PFSK-1 (cell line): ENCODE data around the gene LARP1.

Source experiments
- POLR2AphosphoS5 ChIP-seq: IDR thresholded peaks from 2 replicates; pipeline ENCODE4 v1.6.1; 2012; ENCODE audit warnings: low read depth, mild to moderate bottlenecking, control low read depth, low read length, moderate library complexity
- REST ChIP-seq, 2 experiments: IDR thresholded peaks; 2 replicates each; pipeline versions ENCODE4 v1.6.1 to v1.8.0; 2011 to 2012; ENCODE audit warnings: low read depth in 2 of 2, low read length in 2 of 2, control low read depth in 1 of 2, inconsistent platforms in 1 of 2, mild to moderate bottlenecking in 1 of 2, moderate library complexity in 1 of 2; ENCODE audit not compliant: insufficient read depth in 1 of 2
- SIN3A ChIP-seq: IDR thresholded peaks from 2 replicates; pipeline ENCODE4 v1.6.1; 2012; ENCODE audit warnings: mild to moderate bottlenecking, low read length, moderate library complexity, borderline replicate concordance; ENCODE audit not compliant: insufficient read depth
- TAF1 ChIP-seq: IDR thresholded peaks from 2 replicates; pipeline ENCODE4 v1.6.1; 2012; ENCODE audit warnings: low read length, control low read depth, borderline replicate concordance; ENCODE audit not compliant: insufficient read depth

DNA sequence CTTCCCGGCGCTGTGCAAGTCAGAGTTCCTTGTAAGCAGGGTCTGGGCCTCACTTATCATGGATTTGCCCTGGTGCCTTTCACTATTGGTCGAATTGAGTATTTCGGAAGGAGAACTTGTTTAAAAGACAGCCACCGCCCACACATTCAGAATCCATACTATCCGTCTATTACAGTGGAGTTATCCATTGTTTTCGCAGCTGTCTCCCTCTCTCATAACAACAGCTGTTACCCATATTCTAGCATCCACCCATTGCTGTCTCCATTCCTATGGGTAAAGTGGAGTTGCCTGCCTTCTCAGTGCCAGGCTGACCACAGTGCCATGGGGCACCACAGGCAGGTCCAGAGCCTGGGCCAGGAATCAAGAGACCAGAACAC, 75.0 kb downstream of the LARP1 start:
- TF ChIP-seq TAF1 (no peak), POLR2AphosphoS5 (no peak), SIN3A (no peak), REST (IDR thresholded peaks at IDR 0.05; ENCODE audit: insufficient read depth in 1 of 2, low read depth in 2 of 2, low read length in 2 of 2) (no peak)
